T-cell (primary cell): ENCODE data around the gene ASB9. TPM values are rescaled to one million over a fixed set of nuclear protein-coding genes. Genes with fewer than 3 reads are reported as not detected.

Experiments used
- ATAC-seq, 4 experiments: fragments of 200-7000 bp in 3 of 4; fragments of 150-1000 bp in 1 of 4; cut with Tn5 transposase; replicated peaks in 1 of 4; 1 replicate in 3 of 4; 2 replicates in 1 of 4; pipeline ENCODE4 v1.10.0; 2021; ENCODE audit warnings: moderate library complexity in 3 of 4, mild to moderate bottlenecking in 2 of 4, moderate number of reproducible peaks in 1 of 4
- CTCF ChIA-PET, 2 donors: fragments of 300-600 bp; sonication (Branson Sonifier 250); formaldehyde crosslinking; loops; one replicate each; lab custom pipeline; 2022; ENCODE audit warnings: antibody characterized with exemption in 2 of 2; lab: Charles Lee
- POLR2A ChIA-PET, 2 donors: fragments of 300-600 bp; sonication (Branson Sonifier 250); formaldehyde crosslinking; loops; one replicate each; lab custom pipeline; 2022; ENCODE audit warnings: antibody characterized with exemption in 2 of 2; lab: Charles Lee
- DNase-seq, 35 experiments: peaks; one replicate each; pipeline versions ENCODE4 v3.0.0 to v3.0.0-alpha.2; 2013 to 2023
- H3K27ac ChIP-seq: one replicate; pipeline ENCODE4 v1.5.1; 2013; ENCODE audit warnings: low read length
- H3K27me3 ChIP-seq, 2 experiments: replicated peaks in 1 of 2; 1 replicate in 1 of 2; 2 replicates in 1 of 2; pipeline versions ENCODE4 v1.6.1 to v1.7.0; 2013; ENCODE audit warnings: low read length in 1 of 2, mixed read lengths in 1 of 2; ENCODE audit not compliant: control insufficient read depth in 2 of 2, insufficient read depth in 2 of 2; ENCODE audit errors: extremely low read depth in 1 of 2
- H3K36me3 ChIP-seq, 2 donors: 1 replicate in 1 of 2; 2 replicates in 1 of 2; pipeline versions ENCODE4 v1.6.1 to v1.7.0; 2013; ENCODE audit warnings: low read length in 1 of 2; ENCODE audit not compliant: control insufficient read depth in 2 of 2, insufficient read depth in 1 of 2; ENCODE audit errors: extremely low read depth in 1 of 2
- H3K4me1 ChIP-seq, 2 experiments: 1 replicate in 1 of 2; 2 replicates in 1 of 2; pipeline versions ENCODE4 v1.6.1 to v1.7.0; 2013; ENCODE audit warnings: low read length in 2 of 2, mixed read lengths in 1 of 2; ENCODE audit not compliant: insufficient read depth in 2 of 2, control insufficient read depth in 1 of 2; ENCODE audit errors: extremely low read depth in 1 of 2
- H3K4me3 ChIP-seq, 2 donors: 1 replicate in 1 of 2; 2 replicates in 1 of 2; pipeline versions ENCODE4 v1.5.1 to v1.7.0; 2013; ENCODE audit warnings: mild to moderate bottlenecking in 2 of 2, low read length in 1 of 2, moderate library complexity in 1 of 2; ENCODE audit not compliant: control insufficient read depth in 1 of 2; ENCODE audit errors: extremely low read depth in 1 of 2
- H3K9me3 ChIP-seq: 2 replicates; pipeline ENCODE4 v1.7.0; 2013
- H3K27ac Mint-ChIP-seq, 2 donors: one replicate each; pipeline ENCODE4 v1.8.0; 2020 to 2021; ENCODE audit warnings: mild to moderate bottlenecking in 2 of 2, mixed read lengths in 2 of 2
- H3K27me3 Mint-ChIP-seq, 2 donors: one replicate each; pipeline ENCODE4 v1.8.0; 2021 to 2022; ENCODE audit warnings: mixed read lengths in 2 of 2
- H3K36me3 Mint-ChIP-seq: one replicate; pipeline ENCODE4 v1.8.0; 2021; ENCODE audit warnings: mixed read lengths
- H3K4me1 Mint-ChIP-seq, 3 donors: one replicate each; pipeline ENCODE4 v1.8.0; 2020 to 2022; ENCODE audit warnings: mixed read lengths in 3 of 3, mild to moderate bottlenecking in 1 of 3
- H3K4me3 Mint-ChIP-seq, 3 donors: one replicate each; pipeline ENCODE4 v1.8.0; 2020 to 2022; ENCODE audit warnings: mild to moderate bottlenecking in 3 of 3, mixed read lengths in 3 of 3, moderate library complexity in 3 of 3
- H3K9me3 Mint-ChIP-seq, 3 donors: one replicate each; pipeline ENCODE4 v1.8.0; 2020 to 2022; ENCODE audit warnings: mixed read lengths in 3 of 3
- WGBS: methylation state at CpG from one replicate; pipeline ENCODE4 v1.1.5; 2013; ENCODE audit warnings: missing lambda C conversion rate; ENCODE audit not compliant: insufficient coverage; 5-methylcytosine and 5-hydroxymethylcytosine counted together
- total RNA-seq, 35 experiments: library from RNA in 6 of 35; stranded (reverse) in 6 of 35; fragments of 120-200 nt in 1 of 35; gene quantifications; one replicate each; pipeline versions ENCODE4 v1.2.1 to v1.2.4 and lab custom pipeline; 2013 to 2026

ASB9 gene
- total RNA-seq, 5 donors from 2014 or later (not counting 1 experiment from before 2014, with no cell fraction given) = 0.23 to 1.3 (median 0.46) TPM; not detected in 1

DNA sequence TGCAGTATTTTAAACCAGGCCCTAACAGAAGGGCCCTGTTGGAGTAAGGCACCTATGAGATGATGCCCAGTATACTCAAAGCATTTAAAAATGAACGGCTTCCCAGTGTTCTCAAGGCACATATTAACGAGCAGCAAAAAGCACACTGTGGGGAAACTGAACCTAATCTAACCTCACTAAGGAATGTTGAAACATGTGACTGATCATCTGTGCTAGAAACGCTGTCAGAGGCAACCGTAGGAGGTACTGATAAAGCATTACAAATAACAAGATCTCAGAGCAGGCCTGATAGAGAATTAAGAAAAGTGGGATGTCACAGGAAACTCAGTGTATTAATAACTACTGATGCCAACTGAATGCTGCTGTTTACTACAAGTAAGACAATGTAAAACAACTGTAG lies 24.0 kb downstream of the ASB9 start:
- H3K27ac ChIP-seq = no peak overlapping the region
- H3K4me3 ChIP-seq = no peak overlapping the region
- H3K27ac Mint-ChIP-seq = no peak overlapping the region
- H3K36me3 ChIP-seq = no peaks in the 10 kb centered on the region
- no peak for ATAC-seq
- CTCF ChIA-PET = no interaction called here
- no peaks in the 10 kb centered on the region for H3K4me1 ChIP-seq
- no CpG with 5 or more reads among the region's 4 CpGs for WGBS
- H3K27me3 Mint-ChIP-seq = peaks cover 0 to 3% of the 10 kb centered on the region in 2 donors
- DNase-seq = no peak
- no peaks in the 10 kb centered on the region for H3K9me3 Mint-ChIP-seq
- H3K36me3 Mint-ChIP-seq = no peaks in the 10 kb centered on the region
- peaks cover 0 to 2% (median 0%) of the 10 kb centered on the region in 3 donors for H3K4me1 Mint-ChIP-seq
- no peaks in the 10 kb centered on the region for H3K9me3 ChIP-seq
- no peaks in the 10 kb centered on the region for H3K27me3 ChIP-seq
- no peak overlapping the region for H3K4me3 Mint-ChIP-seq
- POLR2A ChIA-PET = no interaction called here

- Mint-ChIP-seq H3K4me1 (peaks cover 0 to 2% (median 0%) of the 10 kb centered on the region in 3 donors), H3K4me3 (no peak overlapping the region), H3K27ac (no peak overlapping the region), H3K36me3 (no peaks in the 10 kb centered on the region), H3K27me3 (peaks cover 0 to 3% of the 10 kb centered on the region in 2 donors), H3K9me3 (no peaks in the 10 kb centered on the region)
- no peaks in the 10 kb centered on the region for H3K36me3 ChIP-seq
- WGBS = no CpG with 5 or more reads among the region's 5 CpGs
- ChIA-PET POLR2A (no interaction called here), CTCF (interaction anchor here (0.6 to 0.9 kb wide), 4 partner anchors 16 to 1205 kb away, joined by 4 to 5 read pairs (median 4); no protein-coding TSS in a partner anchor)
- no peaks in the 10 kb centered on the region for H3K9me3 ChIP-seq
- no peaks in the 10 kb centered on the region for H3K4me1 ChIP-seq
- DNase-seq = no peak
- no peak for ATAC-seq
- H3K4me3 ChIP-seq = no peak overlapping the region
- H3K27ac ChIP-seq = no peak overlapping the region
- H3K27me3 ChIP-seq = no peaks in the 10 kb centered on the region
Measured at GRCh38 chrX:15244421-15244820, 25.5 kb downstream of the ASB9 start.

- ChIA-PET CTCF (interaction anchor here (0.6 to 1.5 kb wide), 9 partner anchors 9 to 1551 kb away, joined by 3 to 10 read pairs (median 5); no protein-coding TSS in a partner anchor), POLR2A (no interaction called here)
- H3K27me3 ChIP-seq = no peaks in the 10 kb centered on the region
- no peaks in the 10 kb centered on the region for H3K9me3 ChIP-seq
- ATAC-seq (no peak), DNase-seq (peak in 26 of 35 experiments; percentile 0 to 70 (median 16))
- Mint-ChIP-seq H3K9me3 (no peaks in the 10 kb centered on the region), H3K4me3 (no peak overlapping the region), H3K36me3 (no peaks in the 10 kb centered on the region), H3K4me1 (peaks cover 0 to 2% (median 0%) of the 10 kb centered on the region in 3 donors), H3K27me3 (peaks cover 0 to 3% of the 10 kb centered on the region in 2 donors), H3K27ac (no peak overlapping the region)
- no peak overlapping the region for H3K27ac ChIP-seq
- H3K36me3 ChIP-seq = no peaks in the 10 kb centered on the region
- no peak overlapping the region for H3K4me3 ChIP-seq
- no peaks in the 10 kb centered on the region for H3K4me1 ChIP-seq
- no CpG with 5 or more reads among the region's 5 CpGs for WGBS
Measured at GRCh38 chrX:15242899-15243555, 26.9 kb downstream of the ASB9 start.

DNA sequence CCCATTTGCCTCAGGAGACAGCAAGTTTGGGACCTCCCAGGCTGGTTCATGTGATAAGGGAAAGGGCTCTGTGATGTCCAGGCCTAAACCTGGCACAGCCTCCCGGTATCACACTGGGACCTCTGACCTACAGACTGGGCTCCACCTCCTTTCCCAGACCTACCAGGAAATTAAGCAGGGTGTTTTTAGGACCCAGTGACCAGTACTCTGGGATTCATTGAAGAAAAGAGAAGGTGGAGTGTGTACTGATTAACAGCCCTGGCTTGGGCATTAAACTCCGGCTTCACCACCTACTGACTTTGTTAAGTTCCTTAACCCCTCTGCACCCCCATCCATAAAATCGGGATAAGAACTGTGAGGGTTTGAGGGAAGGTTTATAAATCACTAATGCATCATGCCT lies 28.6 kb downstream of the ASB9 start:
- ChIA-PET POLR2A (no interaction called here), CTCF (no interaction called here)
- Mint-ChIP-seq H3K4me1 (no peaks in the 10 kb centered on the region), H3K4me3 (no peak overlapping the region), H3K27ac (no peak overlapping the region), H3K9me3 (no peaks in the 10 kb centered on the region), H3K27me3 (peaks cover 0 to 3% of the 10 kb centered on the region in 2 donors), H3K36me3 (no peaks in the 10 kb centered on the region)
- H3K4me3 ChIP-seq = no peak overlapping the region
- no CpG with 5 or more reads among the region's 3 CpGs for WGBS
- no peaks in the 10 kb centered on the region for H3K27me3 ChIP-seq
- H3K9me3 ChIP-seq = no peaks in the 10 kb centered on the region
- no peak overlapping the region for H3K27ac ChIP-seq
- ATAC-seq = no peak
- H3K4me1 ChIP-seq = no peaks in the 10 kb centered on the region
- H3K36me3 ChIP-seq = no peaks in the 10 kb centered on the region
- no peak for DNase-seq

DNA sequence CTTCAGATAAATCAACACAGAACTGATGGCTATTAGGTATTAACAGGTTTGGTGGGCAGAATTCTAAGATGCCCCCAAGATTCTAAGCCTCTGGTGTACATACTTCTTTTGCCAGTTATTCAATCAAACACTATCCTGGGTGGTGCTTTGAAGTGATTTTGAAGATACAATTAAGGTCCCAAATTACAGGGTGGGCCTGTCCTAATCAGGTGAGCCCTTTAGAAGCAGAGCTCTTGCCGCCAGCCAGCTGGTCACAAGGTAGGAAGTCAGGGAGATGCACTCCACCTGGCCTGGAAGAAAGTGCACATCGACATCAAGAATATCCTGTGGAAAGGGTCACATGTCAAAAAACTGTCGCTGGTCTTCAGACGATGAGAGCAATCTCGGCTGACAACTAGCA lies 29.5 kb downstream of the ASB9 start:
- no peak overlapping the region for H3K27ac Mint-ChIP-seq
- no peak for DNase-seq
- no peak for ATAC-seq
- Histone ChIP-seq H3K36me3 (no peaks in the 10 kb centered on the region), H3K4me3 (no peak overlapping the region), H3K4me1 (no peaks in the 10 kb centered on the region), H3K27ac (no peak overlapping the region), H3K27me3 (no peaks in the 10 kb centered on the region), H3K9me3 (no peaks in the 10 kb centered on the region)
- no peaks in the 10 kb centered on the region for H3K9me3 Mint-ChIP-seq
- 100% methylated on average over 1 of the region's 5 CpGs for WGBS
- H3K36me3 Mint-ChIP-seq = no peaks in the 10 kb centered on the region
- H3K27me3 Mint-ChIP-seq = peaks cover 0 to 3% of the 10 kb centered on the region in 2 donors
- ChIA-PET POLR2A (interaction anchor here in 1 of 2 donors (0.6 kb wide), 1 partner anchor 1518 kb away, joined by 3 read pairs; no protein-coding TSS in a partner anchor), CTCF (interaction anchor here in 1 of 2 donors (0.6 kb wide), 1 partner anchor 1142 kb away, joined by 3 read pairs; no protein-coding TSS in a partner anchor)
- no peaks in the 10 kb centered on the region for H3K4me1 Mint-ChIP-seq
- no peak overlapping the region for H3K4me3 Mint-ChIP-seq

DNA sequence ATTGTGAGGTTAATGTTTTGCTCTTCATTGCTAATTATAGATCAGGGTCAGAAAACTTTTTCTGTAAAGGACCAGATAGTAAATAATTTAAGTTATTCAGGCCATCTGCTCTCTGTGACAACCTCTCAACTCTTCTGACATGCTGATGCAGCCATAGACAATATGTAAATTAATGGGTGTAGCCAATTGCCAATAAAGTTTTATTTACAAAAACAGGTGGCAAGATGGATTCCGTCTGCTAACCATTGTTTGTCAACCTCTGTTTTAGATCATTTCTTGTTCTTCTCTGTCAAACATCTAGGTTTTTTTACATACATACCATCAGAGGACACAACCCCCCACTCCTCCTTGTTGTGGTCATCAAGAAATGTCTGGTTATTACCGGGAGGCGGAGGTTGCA lies 33.7 kb downstream of the ASB9 start:
- Mint-ChIP-seq H3K27me3 (no peaks in the 10 kb centered on the region), H3K4me3 (no peak overlapping the region)

More for the DNA sequence above, 33.7 kb downstream of the ASB9 start:
- H3K9me3 ChIP-seq = no peaks in the 10 kb centered on the region
- no peaks in the 10 kb centered on the region for H3K36me3 ChIP-seq
- H3K27ac Mint-ChIP-seq = no peak overlapping the region
- no peak overlapping the region for H3K27ac ChIP-seq
- no peaks in the 10 kb centered on the region for H3K27me3 ChIP-seq
- no CpG with 5 or more reads among the region's 3 CpGs for WGBS
- no peaks in the 10 kb centered on the region for H3K9me3 Mint-ChIP-seq
- ChIA-PET CTCF (no interaction called here), POLR2A (no interaction called here)
- ATAC-seq (no peak), DNase-seq (no peak)
- no peaks in the 10 kb centered on the region for H3K4me1 Mint-ChIP-seq
- no peak overlapping the region for H3K4me3 ChIP-seq
- H3K4me1 ChIP-seq = no peaks in the 10 kb centered on the region
- H3K36me3 Mint-ChIP-seq = no peaks in the 10 kb centered on the region
